GM19395 (cell line): ENCODE measurements around the gene TMEM176B.
"Not testable (repeated sequence)": the region's sequence is repeated elsewhere in the genome, so short reads cannot be mapped to it uniquely, and the experiment has no call there.

Experiments used
- ATAC-seq: cut with Tn5 transposase; IDR thresholded peaks from one replicate; pipeline ENCODE4 v1.9.1; 2021; ENCODE audit warnings: mild to moderate bottlenecking, moderate library complexity; ENCODE audit not compliant: unreplicated experiment

Gene TMEM176B

GRCh38 chr7:150823484-150824126 is 23.4 kb upstream of the TMEM176B start:
- ATAC-seq, result no peak

GRCh38 chr7:150823043-150823442 is 22.9 kb upstream of the TMEM176B start:
- ATAC-seq, result no peak

DNA sequence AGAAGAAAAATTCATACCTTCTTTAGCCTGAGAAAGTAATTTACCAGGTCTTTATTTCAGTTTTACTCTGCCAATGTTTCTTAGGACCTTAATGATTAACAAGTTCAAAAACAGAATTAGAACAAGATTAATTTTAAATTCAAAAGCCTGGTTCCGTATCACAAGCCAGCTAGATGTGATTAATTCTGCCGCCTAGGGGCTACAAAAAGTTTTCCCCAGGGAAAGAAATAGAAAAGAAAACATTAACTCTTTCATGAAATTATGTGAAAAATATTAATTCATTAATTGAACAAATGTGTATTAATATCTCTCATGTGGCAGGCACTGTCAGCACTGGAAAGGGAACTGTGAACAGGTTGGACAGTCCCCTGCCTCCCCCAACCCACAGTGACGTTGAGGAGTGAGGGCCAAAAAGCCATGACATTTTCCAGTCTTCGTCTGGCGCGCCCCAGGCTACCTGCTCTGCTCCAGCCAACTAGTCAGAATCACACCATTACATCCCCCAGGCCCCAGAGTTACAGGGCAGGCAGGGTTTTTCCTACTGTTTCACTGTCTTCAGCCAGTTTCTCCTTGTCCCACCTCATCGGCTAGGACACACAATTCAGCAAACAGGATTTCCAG is 20.5 kb upstream of the TMEM176B start:
- ATAC-seq, result no peak

- no peak for ATAC-seq
These were observed 20.0 kb upstream of the TMEM176B start for GRCh38 chr7:150820148-150820547.

- no peak for ATAC-seq
These were observed 18.8 kb upstream of the TMEM176B start for GRCh38 chr7:150818971-150819370.

GRCh38 chr7:150814328-150815001 is 14.3 kb upstream of the TMEM176B start:
- ATAC-seq, result no peak

GRCh38 chr7:150807616-150808438 is 7.7 kb upstream of the TMEM176B start:
- not testable (repeated sequence) for ATAC-seq

DNA sequence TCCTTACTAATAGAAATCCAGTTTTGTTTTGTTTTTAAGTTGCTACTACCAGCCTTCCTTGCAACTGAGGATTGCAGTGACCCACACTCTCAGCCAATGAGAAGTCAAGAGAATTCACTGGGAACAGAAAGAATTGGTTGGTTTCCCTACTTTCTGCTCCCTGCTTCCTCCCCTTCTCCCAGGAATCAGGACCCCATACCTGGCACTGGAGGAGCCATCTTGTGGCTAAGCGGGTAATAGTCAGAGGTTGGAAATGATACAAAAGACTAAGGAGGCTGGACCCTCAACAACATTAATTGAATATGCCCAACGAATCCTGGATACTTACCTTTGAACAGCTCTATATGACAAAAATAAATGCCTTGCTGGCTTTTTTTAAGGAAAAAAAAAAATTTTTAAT is 6.7 kb upstream of the TMEM176B start:
- ATAC-seq, result no peak

DNA sequence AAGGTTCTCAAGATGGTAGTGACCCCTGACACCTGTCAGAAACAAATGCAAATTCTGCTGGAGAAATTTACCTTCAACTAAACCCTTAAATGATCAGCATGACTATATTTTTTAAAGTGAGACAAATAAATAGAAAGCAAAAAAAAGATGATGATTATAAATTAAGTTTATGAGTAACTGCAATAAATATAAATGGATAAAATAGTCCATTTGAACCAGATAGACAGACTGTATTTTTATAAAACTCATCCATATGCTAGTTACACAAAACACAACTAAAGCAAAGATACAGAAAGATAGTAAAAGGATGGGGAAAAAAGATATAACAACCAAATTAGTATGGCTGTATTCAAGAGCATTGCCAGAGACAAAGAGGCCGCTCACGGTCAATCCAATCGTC is 6.3 kb upstream of the TMEM176B start:
- ATAC-seq, result no peak

GRCh38 chr7:150805864-150806263 is 5.7 kb upstream of the TMEM176B start:
- ATAC-seq, result no peak

DNA sequence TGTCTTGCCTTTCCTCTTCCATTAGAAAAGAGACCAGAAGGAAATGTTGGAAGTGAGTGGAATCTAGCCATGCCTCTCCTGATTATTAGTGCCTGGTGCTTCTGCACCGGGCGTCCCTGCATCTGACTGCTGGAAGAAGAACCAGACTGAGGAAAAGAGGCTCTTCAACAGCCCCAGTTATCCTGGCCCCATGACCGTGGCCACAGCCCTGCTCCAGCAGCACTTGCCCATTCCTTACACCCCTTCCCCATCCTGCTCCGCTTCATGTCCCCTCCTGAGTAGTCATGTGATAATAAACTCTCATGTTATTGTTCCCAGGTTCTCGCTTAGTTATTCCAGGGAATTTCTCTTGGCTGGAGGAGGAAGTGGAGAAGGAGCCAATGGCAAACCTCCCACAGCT is 4.6 kb upstream of the TMEM176B start:
- ATAC-seq, result no peak

DNA sequence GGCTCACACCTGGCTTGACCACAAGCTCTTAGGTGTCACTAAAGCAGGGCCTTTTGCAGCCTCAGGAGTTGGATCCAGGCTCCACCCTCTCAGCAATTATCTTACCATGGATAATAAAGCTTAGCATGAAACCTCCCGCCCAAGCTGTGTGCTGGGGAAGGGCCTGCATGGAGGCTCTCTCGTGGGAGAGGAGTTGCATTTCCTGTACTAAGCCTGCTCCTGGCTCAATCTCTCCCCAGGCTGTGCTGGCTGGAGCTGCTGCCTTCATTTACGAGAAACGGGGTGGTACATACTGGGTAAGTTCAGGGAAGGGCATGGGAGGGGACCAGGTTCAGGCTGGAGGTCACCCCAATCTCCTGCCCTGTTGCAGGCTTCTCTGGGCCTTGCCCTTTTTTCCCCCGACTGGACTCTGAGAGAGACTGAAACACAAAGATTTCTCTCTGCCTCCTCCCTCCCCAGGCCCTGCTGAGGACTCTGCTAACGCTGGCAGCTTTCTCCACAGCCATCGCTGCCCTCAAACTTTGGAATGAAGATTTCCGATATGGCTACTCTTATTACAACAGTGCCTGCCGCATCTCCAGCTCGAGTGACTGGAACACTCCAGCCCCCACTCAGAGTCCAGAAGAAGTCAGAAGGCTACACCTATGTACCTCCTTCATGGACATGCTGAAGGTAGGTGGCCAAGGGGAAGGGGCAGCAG is 3.1 kb upstream of the TMEM176B start:
- no peak for ATAC-seq

- ATAC-seq, result no peak
These were observed 2.0 kb upstream of the TMEM176B start for GRCh38 chr7:150801946-150802771.

GRCh38 chr7:150801242-150801945 is 1.2 kb upstream of the TMEM176B start:
- ATAC-seq, result no peak

- no peak for ATAC-seq
These were observed 547 bp upstream of the TMEM176B start, which contains the start of gene TMEM176A for GRCh38 chr7:150800581-150801241. Gene TMEM176A (plus strand): TSS chr7:150800769. CDS start chr7:150801551, 782 bp downstream.

- no peak for ATAC-seq
These were observed 1.0 kb downstream of the TMEM176B start for GRCh38 chr7:150799156-150799555.

- no peak for ATAC-seq
These were observed 2.5 kb downstream of the TMEM176B start for GRCh38 chr7:150797661-150798060.

DNA sequence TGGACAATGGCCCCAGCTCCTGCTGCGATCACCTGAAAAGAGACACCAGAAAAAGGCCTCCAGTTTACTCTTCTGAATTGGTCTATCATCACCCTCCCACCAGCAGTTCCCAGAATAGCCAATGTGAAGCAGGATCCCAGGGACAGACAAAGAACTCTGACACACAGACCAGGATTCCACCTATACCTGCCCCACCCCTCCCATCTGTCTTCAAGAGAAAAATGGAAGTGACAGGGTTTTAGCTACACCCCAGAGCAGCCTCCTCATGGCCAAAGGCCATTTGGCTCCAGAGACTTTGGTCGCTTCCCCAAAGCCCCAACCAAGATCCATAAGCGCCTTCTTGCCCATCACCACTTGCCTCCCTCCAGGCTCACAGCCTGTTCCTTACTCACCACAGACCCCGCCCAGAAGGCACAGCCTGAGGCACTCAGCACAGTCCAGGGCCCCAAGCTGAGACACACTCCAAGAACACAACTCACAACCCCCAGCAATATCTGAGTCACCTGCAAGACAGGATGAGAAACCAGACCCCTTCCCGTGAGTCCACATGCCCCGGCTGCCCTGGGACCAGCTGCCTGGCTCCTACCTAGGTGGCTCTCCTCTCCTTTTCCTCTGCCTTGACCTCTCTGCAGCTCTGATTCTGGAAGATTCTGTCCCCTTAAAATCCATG is 6.5 kb downstream of the TMEM176B start:
- ATAC-seq, result no peak
